Measurements from ENCODE around the gene FUCA2. TPM values are rescaled to one million over a fixed set of nuclear protein-coding genes. Genes with fewer than 3 reads are reported as not detected.

The FUCA2 gene, protein sequence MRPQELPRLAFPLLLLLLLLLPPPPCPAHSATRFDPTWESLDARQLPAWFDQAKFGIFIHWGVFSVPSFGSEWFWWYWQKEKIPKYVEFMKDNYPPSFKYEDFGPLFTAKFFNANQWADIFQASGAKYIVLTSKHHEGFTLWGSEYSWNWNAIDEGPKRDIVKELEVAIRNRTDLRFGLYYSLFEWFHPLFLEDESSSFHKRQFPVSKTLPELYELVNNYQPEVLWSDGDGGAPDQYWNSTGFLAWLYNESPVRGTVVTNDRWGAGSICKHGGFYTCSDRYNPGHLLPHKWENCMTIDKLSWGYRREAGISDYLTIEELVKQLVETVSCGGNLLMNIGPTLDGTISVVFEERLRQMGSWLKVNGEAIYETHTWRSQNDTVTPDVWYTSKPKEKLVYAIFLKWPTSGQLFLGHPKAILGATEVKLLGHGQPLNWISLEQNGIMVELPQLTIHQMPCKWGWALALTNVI
- 16.5 and 18.0 TPM in 2 replicates for total RNA-seq (2014; rRNA removed; shearing (Covaris generic))

DNA sequence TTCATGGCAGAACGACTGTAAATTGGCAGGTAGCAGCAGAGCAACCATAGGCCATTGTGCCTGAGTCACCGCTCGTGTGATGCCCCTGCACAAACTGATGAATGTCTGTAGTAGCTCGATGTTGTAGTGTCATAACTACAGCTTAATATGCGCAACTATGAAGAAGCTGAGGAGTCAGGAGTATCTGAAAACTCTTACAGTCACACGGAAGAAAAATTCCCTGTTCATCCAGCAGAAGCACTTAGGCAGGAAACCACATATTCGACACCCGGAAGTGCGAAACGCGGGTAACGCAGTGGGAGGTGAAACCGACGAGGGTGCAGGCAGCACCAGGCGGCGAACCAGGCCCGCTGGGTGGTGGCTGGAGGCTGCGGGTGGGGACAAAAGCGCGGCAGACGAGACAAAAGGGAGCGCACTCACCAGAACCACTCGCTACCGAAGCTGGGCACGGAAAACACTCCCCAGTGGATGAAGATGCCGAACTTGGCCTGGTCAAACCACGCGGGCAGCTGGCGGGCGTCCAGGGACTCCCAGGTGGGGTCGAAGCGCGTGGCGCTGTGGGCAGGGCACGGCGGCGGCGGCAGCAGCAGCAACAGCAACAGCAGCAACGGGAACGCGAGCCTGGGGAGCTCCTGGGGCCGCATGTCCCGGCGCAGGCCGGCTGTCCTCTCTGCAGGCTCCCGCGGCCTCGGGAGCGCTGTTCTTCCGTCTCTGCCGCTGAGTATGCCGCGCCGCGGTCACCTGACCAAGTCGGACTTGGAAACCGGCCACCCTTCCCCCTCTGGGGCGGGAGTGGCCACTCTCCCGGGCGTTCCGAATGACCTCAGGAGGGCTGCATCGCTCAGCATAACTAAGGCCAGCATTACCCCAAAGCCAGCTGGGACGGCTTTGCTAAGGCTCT lies at the start of gene FUCA2:
TSS of gene FUCA2 (minus strand) at position 730 of the 901 bp plus-strand sequence. CDS start at position 644, 86 bp downstream.

GRCh38 chr6:143450453-143451371 lies 60.8 kb downstream of the FUCA2 start, which contains the start of the genes ADAT2 and PEX3:
ADAT2 (minus strand) TSS chr6:143450695; CDS start chr6:143450658, 37 bp downstream.
PEX3 (plus strand) TSS chr6:143450805; CDS start chr6:143451043, 238 bp downstream.

Small RNAs within 50 kb of the gene (small RNA-seq; reads per million reads assigned to genes)
- gene RNA5SP221, result 0.21 reads per million

Other genes with a start within 250 kb of the FUCA2 start
- gene ADAT2, start 61.0 kb downstream of the FUCA2 start, total RNA-seq (2014; rRNA removed; shearing (Covaris generic)), result 6.4 and 7.6 TPM in 2 replicates
- gene PEX3, start 60.9 kb downstream of the FUCA2 start, total RNA-seq (2014; rRNA removed; shearing (Covaris generic)), result 7.6 and 9.9 TPM in 2 replicates
- 7.5 and 10.4 TPM in 2 replicates for gene PHACTR2, start 166.2 kb upstream of the FUCA2 start, total RNA-seq (2014; rRNA removed; shearing (Covaris generic))

Measured in A375 (cell line).